HG02884 (cell line): ENCODE data around the gene SIGLEC5.

Source experiments
- ATAC-seq: cut with Tn5 transposase; IDR thresholded peaks from one replicate; pipeline ENCODE4 v1.9.1; 2021; ENCODE audit warnings: mild to moderate bottlenecking, moderate library complexity; ENCODE audit not compliant: unreplicated experiment

SIGLEC5 gene

DNA sequence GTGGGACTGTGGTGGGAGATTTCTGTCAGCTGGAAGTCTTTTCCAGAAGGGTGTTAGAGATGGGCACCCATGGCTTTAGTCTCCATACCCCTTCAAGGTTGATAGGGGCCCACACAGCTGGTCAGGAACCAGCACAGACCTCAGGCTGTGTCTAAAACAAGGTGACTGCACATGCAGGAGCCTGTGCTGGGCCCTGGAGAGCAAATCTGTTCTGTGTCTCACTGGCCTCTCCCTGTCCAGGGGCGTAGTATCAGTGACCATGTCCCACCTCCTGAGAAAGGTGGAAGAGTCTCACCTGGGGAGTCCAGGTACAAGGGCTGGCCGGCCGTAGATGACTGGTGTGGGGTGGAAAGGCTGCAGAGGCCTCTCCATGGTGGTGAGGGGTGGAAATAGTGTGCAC, 39.8 kb downstream of the SIGLEC5 start:
- no peak for ATAC-seq

DNA sequence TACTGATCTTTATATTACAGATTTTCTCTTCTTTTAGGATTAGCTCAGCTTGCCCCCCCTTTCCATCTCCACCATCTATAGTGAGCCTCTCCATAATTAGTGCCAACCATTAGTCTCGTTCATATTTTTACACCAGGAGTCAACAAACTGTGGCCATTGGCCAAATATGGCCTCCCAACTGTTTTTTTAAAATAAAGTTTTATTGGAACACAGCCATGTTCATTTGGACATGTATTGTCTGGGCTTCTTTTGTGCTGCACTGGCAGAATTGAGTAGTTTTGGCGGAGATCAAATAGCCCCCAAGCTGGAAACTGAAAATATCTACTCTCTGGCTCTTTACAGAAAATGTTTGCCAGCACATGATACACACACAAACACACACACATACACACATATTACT, 40.7 kb downstream of the SIGLEC5 start:
- ATAC-seq, result no peak

DNA sequence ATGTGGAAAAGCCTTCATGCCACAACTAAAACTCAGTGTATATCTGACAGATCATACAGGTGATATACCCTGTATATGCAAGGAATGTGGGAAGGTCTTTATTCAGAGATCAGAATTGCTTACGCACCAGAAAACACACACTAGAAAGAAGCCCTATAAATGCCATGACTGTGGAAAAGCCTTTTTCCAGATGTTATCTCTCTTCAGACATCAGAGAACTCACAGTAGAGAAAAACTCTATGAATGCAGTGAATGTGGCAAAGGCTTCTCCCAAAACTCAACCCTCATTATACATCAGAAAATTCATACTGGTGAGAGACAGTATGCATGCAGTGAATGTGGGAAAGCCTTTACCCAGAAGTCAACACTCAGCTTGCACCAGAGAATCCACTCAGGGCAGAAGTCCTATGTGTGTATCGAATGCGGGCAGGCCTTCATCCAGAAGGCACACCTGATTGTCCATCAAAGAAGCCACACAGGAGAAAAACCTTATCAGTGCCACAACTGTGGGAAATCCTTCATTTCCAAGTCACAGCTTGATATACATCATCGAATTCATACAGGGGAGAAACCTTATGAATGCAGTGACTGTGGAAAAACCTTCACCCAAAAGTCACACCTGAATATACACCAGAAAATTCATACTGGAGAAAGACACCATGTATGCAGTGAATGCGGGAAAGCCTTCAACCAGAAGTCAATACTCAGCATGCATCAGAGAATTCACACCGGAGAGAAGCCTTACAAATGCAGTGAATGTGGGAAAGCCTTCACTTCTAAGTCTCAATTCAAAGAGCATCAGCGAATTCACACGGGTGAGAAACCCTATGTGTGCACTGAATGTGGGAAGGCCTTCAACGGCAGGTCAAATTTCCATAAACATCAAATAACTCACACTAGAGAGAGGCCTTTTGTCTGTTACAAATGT, 42.7 kb downstream of the SIGLEC5 start:
- ATAC-seq, result no peak

DNA sequence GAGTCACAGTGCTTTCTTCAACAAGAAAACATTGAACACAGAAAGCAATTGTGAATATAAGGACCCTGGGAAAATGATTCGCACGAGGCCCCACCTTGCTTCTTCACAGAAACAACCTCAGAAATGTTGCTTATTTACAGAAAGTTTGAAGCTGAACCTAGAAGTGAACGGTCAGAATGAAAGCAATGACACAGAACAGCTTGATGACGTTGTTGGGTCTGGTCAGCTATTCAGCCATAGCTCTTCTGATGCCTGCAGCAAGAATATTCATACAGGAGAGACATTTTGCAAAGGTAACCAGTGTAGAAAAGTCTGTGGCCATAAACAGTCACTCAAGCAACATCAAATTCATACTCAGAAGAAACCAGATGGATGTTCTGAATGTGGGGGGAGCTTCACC, 43.4 kb downstream of the SIGLEC5 start:
- ATAC-seq, result no peak

DNA sequence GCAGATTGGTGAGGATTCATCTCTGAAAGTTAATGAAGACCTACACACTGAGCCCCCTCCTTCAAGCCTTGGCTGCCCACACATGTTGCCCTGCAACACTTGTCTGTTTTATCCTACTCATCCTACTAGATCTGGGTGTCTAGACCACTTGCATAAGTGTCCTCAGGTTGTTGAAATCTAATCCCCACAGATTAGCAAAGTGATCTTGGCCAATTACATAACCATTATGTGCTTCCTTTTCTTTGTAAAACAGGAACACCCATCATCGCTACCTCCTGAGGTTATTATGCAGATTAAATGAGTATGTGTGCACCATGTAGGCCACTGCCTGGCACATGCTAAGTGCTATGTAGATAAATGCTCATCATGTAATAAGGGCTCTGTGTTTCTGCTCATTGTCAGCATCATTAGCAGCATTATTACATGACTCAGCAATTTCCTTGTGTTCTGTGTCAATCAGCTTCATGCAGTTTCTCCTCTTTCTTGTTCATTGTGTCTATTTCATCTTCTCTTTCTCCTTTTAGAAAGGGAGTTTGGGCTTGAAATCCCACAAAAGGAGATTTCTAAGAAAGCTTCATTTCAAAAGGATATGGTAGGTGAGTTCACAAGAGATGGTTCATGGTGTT, 44.0 kb downstream of the SIGLEC5 start:
- ATAC-seq, result no peak

DNA sequence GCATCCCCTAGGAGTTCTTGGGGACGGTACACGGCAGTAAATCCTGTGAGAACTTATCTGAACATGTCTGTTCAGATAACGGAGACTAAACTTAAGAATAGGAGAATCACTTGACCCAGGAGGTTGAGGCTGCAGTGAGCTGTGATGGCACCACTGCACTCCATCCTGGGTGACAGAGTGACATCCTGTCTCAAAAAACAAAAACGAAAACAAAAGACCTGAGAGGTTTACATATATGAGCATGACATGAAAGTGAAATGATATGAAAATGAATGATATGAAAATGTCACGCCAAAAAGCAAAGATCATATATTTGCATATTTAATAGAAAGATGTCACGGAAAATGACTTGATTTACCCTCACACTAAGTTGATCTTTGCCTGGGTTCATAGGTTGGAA, 53.4 kb downstream of the SIGLEC5 start:
- no peak for ATAC-seq

DNA sequence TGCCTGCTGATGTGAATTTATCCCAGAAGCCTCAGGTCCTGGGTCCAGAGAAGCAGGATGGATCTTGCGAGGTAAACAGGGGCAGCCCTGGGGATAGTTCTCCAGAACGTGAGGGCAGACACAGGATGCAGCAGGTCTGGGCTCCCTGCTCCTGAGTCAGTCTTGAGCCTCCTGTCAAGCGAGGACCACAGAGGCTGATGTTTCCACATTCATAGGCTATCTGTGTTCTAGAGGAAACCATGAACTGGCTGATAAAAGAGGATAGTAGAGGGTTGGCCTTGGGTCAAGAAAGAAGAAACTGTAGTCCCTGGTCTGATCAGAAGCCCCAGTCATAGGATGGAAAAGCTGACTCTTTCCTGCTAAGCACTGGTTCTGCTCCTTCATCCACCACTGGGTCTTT, 56.9 kb downstream of the SIGLEC5 start:
- no peak for ATAC-seq

DNA sequence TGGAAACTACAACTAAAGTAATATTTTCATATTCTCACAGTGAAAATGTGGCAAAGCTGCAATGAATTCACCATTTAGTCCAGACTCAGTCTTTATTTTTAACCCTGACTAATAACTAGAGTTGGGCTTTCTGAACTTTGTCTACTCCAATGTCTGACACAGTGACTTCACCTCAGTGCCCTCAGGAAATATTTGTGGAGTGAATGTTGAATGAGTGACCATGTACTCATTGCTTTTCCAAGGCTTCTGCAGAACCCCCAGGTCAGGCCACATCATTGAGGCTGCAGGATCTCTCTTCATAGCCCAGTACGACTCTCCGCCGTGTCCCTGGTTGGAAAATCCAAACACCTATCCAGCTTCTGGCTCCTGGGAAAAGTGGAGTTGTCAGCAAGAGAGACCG, 57.3 kb downstream of the SIGLEC5 start:
- no peak for ATAC-seq

DNA sequence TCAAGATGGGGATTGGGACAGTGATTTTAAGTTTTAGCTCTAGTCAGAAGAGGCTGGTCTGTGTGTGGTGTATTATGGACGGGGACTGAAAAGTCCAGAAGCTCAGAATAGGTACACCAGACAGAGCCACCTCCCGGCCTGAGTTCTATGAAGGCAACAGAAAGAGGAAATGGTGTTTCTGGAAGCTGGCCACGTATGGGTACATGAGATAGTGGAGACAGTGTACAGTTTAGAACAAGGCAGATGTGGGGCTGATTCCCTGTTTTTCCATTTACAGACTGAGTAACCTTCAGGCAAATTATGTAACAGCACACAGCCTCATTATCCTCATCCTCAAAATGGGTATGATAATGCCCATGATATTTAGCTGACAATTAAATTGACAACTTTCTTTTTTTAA, 57.8 kb downstream of the SIGLEC5 start:
- no peak for ATAC-seq

DNA sequence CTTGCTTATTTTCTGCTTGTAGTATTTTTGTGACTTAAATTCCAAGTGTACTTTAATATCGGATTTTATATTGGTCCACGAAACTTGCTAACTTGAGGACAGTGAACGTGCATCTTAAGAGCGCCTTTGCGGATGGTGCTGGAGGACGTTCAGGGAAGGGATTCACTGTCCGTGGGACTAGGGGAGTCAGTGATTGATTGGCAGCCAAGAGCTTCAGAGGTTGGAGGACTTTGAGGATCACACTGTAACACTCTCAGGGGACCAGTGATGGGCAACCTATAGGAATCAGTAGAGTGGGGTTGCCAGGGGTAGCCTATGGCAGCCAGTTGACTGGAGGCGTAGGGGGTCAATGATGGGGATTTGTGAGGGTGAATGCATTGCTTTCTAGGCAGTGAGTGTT, 58.6 kb downstream of the SIGLEC5 start:
- no peak for ATAC-seq

DNA sequence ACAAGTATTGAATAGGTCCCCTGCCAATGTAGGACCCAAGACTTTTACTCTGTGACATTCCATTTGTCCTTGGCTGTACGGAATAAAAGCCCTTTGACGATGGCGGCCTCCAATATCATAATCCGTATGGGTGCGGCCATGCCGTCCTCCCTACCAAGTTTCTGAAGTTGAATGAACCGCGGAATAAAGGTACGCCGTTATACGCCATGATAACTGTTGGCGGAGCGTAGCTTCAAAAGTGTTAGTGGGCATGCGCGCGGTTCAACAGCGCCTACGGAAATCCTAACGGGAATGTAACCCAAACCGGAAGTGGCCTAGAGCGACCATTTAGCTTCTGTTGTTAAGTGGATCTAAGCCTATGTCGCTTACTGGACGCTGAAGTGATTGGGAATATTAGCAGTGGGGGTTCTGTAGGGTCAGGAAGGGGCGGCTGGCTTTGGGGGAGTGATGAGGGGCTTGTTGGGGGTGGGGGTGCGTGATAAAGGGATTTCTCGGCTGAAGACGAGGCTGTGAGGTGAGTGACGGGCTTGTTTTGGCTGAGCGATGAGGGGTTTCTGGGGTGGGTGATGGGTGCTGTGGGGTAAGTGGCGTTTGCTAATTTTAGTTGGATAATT, 59.1 kb downstream of the SIGLEC5 start, which contains the start of gene ZNF175:
ZNF175 (plus strand) TSS at position 322 of the 614 bp plus-strand sequence. CDS start 2,047 bp downstream, outside the sequence.
- peak; percentile 50 for ATAC-seq

DNA sequence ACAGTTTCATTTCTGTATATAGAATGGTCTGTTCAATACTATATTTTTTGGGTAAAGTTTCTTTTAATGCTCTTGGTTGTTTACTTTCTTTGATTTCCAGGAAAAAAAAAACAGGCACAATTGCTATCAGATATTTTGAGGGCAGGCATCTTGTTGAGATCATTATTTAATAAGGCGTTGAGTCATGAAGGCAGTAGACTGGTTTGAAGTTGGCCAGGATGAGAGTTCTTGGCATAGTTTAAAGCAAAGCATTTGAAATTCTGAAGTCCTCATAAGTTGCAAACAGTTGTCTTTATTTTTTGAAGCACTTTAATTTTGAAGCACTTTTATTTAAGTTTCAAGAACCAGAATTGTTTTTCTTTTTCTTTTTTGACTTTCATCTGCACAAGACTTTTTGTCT, 61.7 kb downstream of the SIGLEC5 start:
- no peak for ATAC-seq

DNA sequence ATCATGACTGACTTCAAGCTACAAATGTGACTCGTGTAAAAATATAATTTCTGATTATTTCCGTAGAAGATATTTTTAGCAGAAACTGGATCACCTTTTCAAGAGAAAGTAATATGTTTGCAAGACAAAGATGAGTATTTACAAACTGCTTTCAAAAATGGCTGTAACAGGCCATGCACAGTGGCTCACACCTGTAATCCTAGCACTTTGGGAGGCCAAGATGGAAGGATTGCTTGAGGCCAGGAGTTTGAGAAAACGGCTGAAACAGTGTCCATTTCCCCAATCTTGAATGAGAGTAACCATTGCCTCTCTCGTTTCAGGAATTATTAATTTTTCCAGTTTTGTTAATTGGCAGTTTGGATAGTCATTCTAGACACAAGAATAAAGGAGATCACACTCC, 62.6 kb downstream of the SIGLEC5 start:
- ATAC-seq, result no peak

DNA sequence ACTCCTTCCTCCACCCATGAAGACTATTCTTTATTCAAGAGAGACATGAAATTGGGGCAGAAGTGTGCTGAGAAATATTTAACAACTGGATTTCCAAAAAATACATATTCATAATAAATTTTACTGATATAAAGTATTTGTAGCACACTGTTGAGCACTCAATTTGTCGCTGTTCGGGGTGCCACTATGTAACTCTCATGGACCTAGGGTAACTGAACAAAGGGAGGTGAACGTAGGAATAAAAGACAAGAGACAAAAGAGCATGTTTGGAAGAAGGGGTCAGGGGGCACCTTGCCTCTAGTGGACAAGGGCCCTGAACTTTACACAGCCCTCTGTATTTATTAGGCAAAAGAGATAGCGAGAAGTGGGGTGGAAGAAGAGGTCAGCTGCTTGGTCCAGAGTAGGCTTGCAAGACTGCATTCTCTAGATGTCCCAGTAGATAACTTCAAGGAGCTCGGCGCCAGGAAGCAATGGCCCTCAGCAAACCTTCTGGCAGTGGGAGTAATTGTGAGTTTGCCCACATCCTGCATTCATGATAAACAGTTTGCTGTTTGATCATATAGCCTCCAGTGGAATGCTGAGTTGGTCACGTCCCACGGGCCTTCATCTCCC, 63.6 kb downstream of the SIGLEC5 start:
- ATAC-seq, result no peak

DNA sequence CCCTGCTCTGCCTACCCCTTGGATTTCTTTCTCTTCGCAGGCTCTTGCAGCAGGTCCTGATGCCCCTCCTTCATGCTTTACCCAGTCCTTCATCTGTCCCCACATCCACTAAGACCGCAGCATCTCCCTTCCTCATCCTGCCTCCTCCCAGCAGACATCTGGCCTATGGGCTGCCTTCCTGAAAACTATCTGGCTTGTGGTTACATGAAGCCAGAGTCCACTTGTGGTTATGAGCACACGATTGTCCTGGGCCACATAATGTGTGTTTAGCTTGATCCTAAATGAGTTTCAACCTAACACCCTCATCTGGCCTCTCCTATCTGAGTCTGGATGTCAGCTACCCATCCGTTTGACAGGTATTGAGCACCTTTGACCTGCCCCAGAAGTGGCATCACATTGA, 64.6 kb downstream of the SIGLEC5 start:
- no peak for ATAC-seq

DNA sequence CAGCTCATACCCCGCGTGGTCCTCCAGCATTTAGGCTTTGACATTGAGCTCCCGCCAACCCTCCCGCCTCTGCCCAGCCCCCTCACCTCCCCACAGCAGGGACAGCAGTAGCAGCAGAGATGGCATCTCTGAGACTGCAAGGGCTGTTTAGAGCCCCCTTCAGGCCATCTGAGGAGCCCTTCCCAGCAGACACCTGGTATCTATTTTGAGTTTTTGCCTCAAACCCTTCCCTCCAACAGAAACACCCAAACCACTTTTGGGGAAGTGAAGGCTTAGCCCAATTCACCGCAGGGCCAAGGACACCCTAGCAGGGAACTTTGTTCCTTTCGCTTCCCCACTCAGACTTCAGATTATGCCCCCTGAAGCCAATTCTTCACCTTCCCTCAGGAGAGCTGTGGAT, 65.4 kb downstream of the SIGLEC5 start:
- no peak for ATAC-seq
